Naive thymus-derived CD8-positive, alpha-beta T cell (primary cell): ENCODE results near the gene GRID1. TPM values are rescaled to one million over a fixed set of nuclear protein-coding genes. Genes with fewer than 3 reads are reported as not detected.

Experiments
- ATAC-seq, 2 donors: fragments of 150-1000 bp; cut with Tn5 transposase in 1 of 2; sonication (Bioruptor Pico), chemical (Tn5 transposase) in 1 of 2; 1 replicate in 1 of 2; 2 replicates in 1 of 2; pipeline ENCODE4 v1.10.0; 2021; ENCODE audit warnings: mild to moderate bottlenecking in 2 of 2, moderate library complexity in 2 of 2
- POLR2A ChIA-PET: fragments of 350-600 bp; sonication (Branson Sonifier 250); formaldehyde crosslinking; loops from one replicate; lab custom pipeline; 2021; ENCODE audit warnings: antibody characterized with exemption; lab: Charles Lee
- DNase-seq, 10 donors: peaks; one replicate each; pipeline versions ENCODE4 v3.0.0 to v3.0.0-alpha.2; 2020 to 2022
- H3K27ac Mint-ChIP-seq, 10 donors: one replicate each; pipeline ENCODE4 v1.8.0; 2020 to 2022; ENCODE audit warnings: mild to moderate bottlenecking in 10 of 10, mixed read lengths in 10 of 10, moderate library complexity in 4 of 10, inconsistent platforms in 1 of 10
- H3K27me3 Mint-ChIP-seq, 5 donors: one replicate each; pipeline ENCODE4 v1.8.0; 2021 to 2022; ENCODE audit warnings: mixed read lengths in 5 of 5
- H3K36me3 Mint-ChIP-seq, 3 donors: one replicate each; pipeline ENCODE4 v1.8.0; 2020 to 2022; ENCODE audit warnings: mixed read lengths in 3 of 3, mild to moderate bottlenecking in 2 of 3, inconsistent platforms in 1 of 3
- H3K4me1 Mint-ChIP-seq, 4 donors: one replicate each; pipeline ENCODE4 v1.8.0; 2021 to 2022; ENCODE audit warnings: mixed read lengths in 4 of 4
- H3K4me3 Mint-ChIP-seq, 10 donors: one replicate each; pipeline ENCODE4 v1.8.0; 2020 to 2022; ENCODE audit warnings: mild to moderate bottlenecking in 10 of 10, mixed read lengths in 10 of 10, moderate library complexity in 6 of 10, inconsistent platforms in 1 of 10
- H3K9me3 Mint-ChIP-seq, 9 donors: one replicate each; pipeline ENCODE4 v1.8.0; 2020 to 2022; ENCODE audit warnings: mixed read lengths in 9 of 9, mild to moderate bottlenecking in 3 of 9, inconsistent platforms in 1 of 9, moderate library complexity in 1 of 9
- polyA plus RNA-seq, 3 donors: library from polyadenylated mRNA; unstranded; fragments of 300-500 nt; fragmentation: Illumina TruSeq; gene quantifications; one replicate each; pipeline ENCODE4 v1.2.3, GENCODE V29; 2021
- total RNA-seq, 8 experiments: library from RNA in 2 of 8; stranded (reverse) in 2 of 8; gene quantifications; one replicate each; pipeline ENCODE4 v1.2.3 and lab custom pipeline; 2021 to 2026

The GRID1 gene
- total and polyA plus RNA-seq, 5 experiments from 2014 or later = not detected

GRCh38 chr10:86294346-86295265 is 72.0 kb downstream of the GRID1 start:
- no peak for DNase-seq
- Mint-ChIP-seq H3K9me3 (no peaks in the 10 kb centered on the region), H3K27ac (no peak overlapping the region), H3K4me3 (no peak overlapping the region), H3K36me3 (no peaks in the 10 kb centered on the region), H3K27me3 (peaks cover 4 to 28% (median 12%) of the 10 kb centered on the region in 5 donors), H3K4me1 (peaks cover 0 to 7% (median 0%) of the 10 kb centered on the region in 4 donors)
- POLR2A ChIA-PET = no interaction called here
- ATAC-seq = no peak

- H3K27ac Mint-ChIP-seq = no peak overlapping the region
- no peak overlapping the region for H3K4me3 Mint-ChIP-seq
- no peak for DNase-seq
- no peak for ATAC-seq
- H3K27me3 Mint-ChIP-seq = peaks cover 4 to 31% (median 14%) of the 10 kb centered on the region in 5 donors
- H3K9me3 Mint-ChIP-seq = no peaks in the 10 kb centered on the region
- no peaks in the 10 kb centered on the region for H3K36me3 Mint-ChIP-seq
- peaks cover 0 to 7% (median 0%) of the 10 kb centered on the region in 4 donors for H3K4me1 Mint-ChIP-seq
- POLR2A ChIA-PET = no interaction called here
Measured at GRCh38 chr10:86293396-86293791, 73.2 kb downstream of the GRID1 start.

- Mint-ChIP-seq H3K27ac (peak overlapping the region in 1 of 10 donors; percentile 90), H3K4me3 (no peak overlapping the region), H3K9me3 (no peaks in the 10 kb centered on the region), H3K4me1 (peaks cover 0 to 7% (median under 1%) of the 10 kb centered on the region in 4 donors), H3K27me3 (peaks cover 4 to 31% (median 14%) of the 10 kb centered on the region in 5 donors), H3K36me3 (no peaks in the 10 kb centered on the region)
- POLR2A ChIA-PET = no interaction called here
- DNase-seq (no peak), ATAC-seq (no peak)
Measured at GRCh38 chr10:86292462-86293395, 73.9 kb downstream of the GRID1 start.

GRCh38 chr10:86291616-86292340 is 74.8 kb downstream of the GRID1 start:
- Mint-ChIP-seq H3K27ac (no peak overlapping the region), H3K27me3 (peaks cover 4 to 31% (median 16%) of the 10 kb centered on the region in 5 donors), H3K36me3 (no peaks in the 10 kb centered on the region), H3K4me1 (peaks cover 0 to 7% (median under 1%) of the 10 kb centered on the region in 4 donors), H3K9me3 (no peaks in the 10 kb centered on the region), H3K4me3 (no peak overlapping the region)
- POLR2A ChIA-PET = no interaction called here
- ATAC-seq (no peak), DNase-seq (no peak)

- Mint-ChIP-seq H3K27me3 (peaks cover 4 to 31% (median 16%) of the 10 kb centered on the region in 5 donors), H3K9me3 (no peaks in the 10 kb centered on the region), H3K4me1 (peaks cover 0 to 7% (median under 1%) of the 10 kb centered on the region in 4 donors), H3K27ac (no peak overlapping the region), H3K36me3 (no peaks in the 10 kb centered on the region), H3K4me3 (no peak overlapping the region)
- DNase-seq = no peak
- no peak for ATAC-seq
- POLR2A ChIA-PET = no interaction called here
Measured at GRCh38 chr10:86290933-86291615, 75.5 kb downstream of the GRID1 start.

GRCh38 chr10:86289577-86289868 is 77.1 kb downstream of the GRID1 start:
- H3K36me3 Mint-ChIP-seq = no peaks in the 10 kb centered on the region
- H3K9me3 Mint-ChIP-seq = no peaks in the 10 kb centered on the region
- no peak overlapping the region for H3K27ac Mint-ChIP-seq
- peak in 1 of 10 donors; percentile 1 for DNase-seq
- no peak overlapping the region for H3K4me3 Mint-ChIP-seq
- no peak for ATAC-seq
- H3K4me1 Mint-ChIP-seq = peaks cover 0 to 5% (median under 1%) of the 10 kb centered on the region in 4 donors
- H3K27me3 Mint-ChIP-seq = peaks cover 0 to 25% (median 9%) of the 10 kb centered on the region in 5 donors
- POLR2A ChIA-PET = no interaction called here

- peaks cover 2 to 22% (median 9%) of the 10 kb centered on the region in 5 donors for H3K27me3 Mint-ChIP-seq
- peak in 1 of 10 donors; percentile 7 for DNase-seq
- peaks cover 0 to 3% (median under 1%) of the 10 kb centered on the region in 4 donors for H3K4me1 Mint-ChIP-seq
- POLR2A ChIA-PET = no interaction called here
- no peaks in the 10 kb centered on the region for H3K36me3 Mint-ChIP-seq
- ATAC-seq = no peak
- no peak overlapping the region for H3K27ac Mint-ChIP-seq
- H3K9me3 Mint-ChIP-seq = no peaks in the 10 kb centered on the region
- H3K4me3 Mint-ChIP-seq = no peak overlapping the region
Measured at GRCh38 chr10:86288695-86289576, 77.7 kb downstream of the GRID1 start.

GRCh38 chr10:86287966-86288579 is 78.5 kb downstream of the GRID1 start:
- Mint-ChIP-seq H3K9me3 (no peaks in the 10 kb centered on the region), H3K27me3 (peaks cover 7 to 27% (median 15%) of the 10 kb centered on the region in 5 donors), H3K4me3 (no peak overlapping the region), H3K27ac (no peak overlapping the region), H3K36me3 (no peaks in the 10 kb centered on the region), H3K4me1 (peaks cover 0 to 2% (median under 1%) of the 10 kb centered on the region in 4 donors)
- DNase-seq = peak in 2 of 10 donors; percentile 3 to 38
- no peak for ATAC-seq
- POLR2A ChIA-PET = no interaction called here

GRCh38 chr10:86287110-86287793 is 79.3 kb downstream of the GRID1 start:
- DNase-seq (peak in 2 of 10 donors; percentile 3 to 37), ATAC-seq (no peak)
- POLR2A ChIA-PET = no interaction called here
- H3K27ac Mint-ChIP-seq = peak overlapping the region in 1 of 10 donors; percentile 61
- no peak overlapping the region for H3K4me3 Mint-ChIP-seq
- H3K9me3 Mint-ChIP-seq = no peaks in the 10 kb centered on the region
- peaks cover 7 to 29% (median 21%) of the 10 kb centered on the region in 5 donors for H3K27me3 Mint-ChIP-seq
- H3K4me1 Mint-ChIP-seq = peaks cover 0 to 2% (median 0%) of the 10 kb centered on the region in 4 donors
- H3K36me3 Mint-ChIP-seq = no peaks in the 10 kb centered on the region

- H3K27me3 Mint-ChIP-seq = peaks cover 7 to 29% (median 21%) of the 10 kb centered on the region in 5 donors
- peak overlapping the region in 1 of 10 donors; percentile 61 for H3K27ac Mint-ChIP-seq
- POLR2A ChIA-PET = no interaction called here
- no peak for ATAC-seq
- H3K9me3 Mint-ChIP-seq = no peaks in the 10 kb centered on the region
- H3K4me3 Mint-ChIP-seq = no peak overlapping the region
- peak in 1 of 10 donors; percentile 3 for DNase-seq
- peaks cover 0 to 2% (median 0%) of the 10 kb centered on the region in 4 donors for H3K4me1 Mint-ChIP-seq
- H3K36me3 Mint-ChIP-seq = no peaks in the 10 kb centered on the region
Measured at GRCh38 chr10:86286236-86287109, 80.1 kb downstream of the GRID1 start.
